Measurements from ENCODE around the gene FAM9C.

DNA sequence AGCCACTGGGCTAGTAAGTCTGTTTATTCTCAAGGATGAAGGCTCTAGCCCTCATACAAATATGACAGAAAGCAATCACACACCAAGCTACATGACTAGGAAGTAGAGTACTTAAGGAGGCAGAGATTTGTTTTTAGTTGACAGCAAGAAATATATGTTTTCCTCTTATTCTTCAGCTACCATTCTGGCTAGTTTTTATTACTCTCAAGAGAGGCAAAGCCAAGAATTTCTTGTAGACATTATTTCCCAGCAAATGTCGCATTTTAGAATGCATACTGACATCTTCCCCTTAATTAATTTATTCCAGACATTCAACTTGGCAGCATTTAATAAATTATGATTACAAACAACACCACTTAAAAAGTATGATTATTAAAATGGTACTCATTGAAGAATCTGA is 23.4 kb upstream of the FAM9C start:
- no peak for TF ChIP-seq POLR2AphosphoS5 (IDR thresholded peaks at IDR 0.05)
- TF ChIP-seq, protein P1, sequence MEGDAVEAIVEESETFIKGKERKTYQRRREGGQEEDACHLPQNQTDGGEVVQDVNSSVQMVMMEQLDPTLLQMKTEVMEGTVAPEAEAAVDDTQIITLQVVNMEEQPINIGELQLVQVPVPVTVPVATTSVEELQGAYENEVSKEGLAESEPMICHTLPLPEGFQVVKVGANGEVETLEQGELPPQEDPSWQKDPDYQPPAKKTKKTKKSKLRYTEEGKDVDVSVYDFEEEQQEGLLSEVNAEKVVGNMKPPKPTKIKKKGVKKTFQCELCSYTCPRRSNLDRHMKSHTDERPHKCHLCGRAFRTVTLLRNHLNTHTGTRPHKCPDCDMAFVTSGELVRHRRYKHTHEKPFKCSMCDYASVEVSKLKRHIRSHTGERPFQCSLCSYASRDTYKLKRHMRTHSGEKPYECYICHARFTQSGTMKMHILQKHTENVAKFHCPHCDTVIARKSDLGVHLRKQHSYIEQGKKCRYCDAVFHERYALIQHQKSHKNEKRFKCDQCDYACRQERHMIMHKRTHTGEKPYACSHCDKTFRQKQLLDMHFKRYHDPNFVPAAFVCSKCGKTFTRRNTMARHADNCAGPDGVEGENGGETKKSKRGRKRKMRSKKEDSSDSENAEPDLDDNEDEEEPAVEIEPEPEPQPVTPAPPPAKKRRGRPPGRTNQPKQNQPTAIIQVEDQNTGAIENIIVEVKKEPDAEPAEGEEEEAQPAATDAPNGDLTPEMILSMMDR (IDR thresholded peaks at IDR 0.05) = no peak
- no peak for TF ChIP-seq POLR2A (IDR thresholded peaks at IDR 0.05; ENCODE audit: low read depth)

All from esophagus muscularis mucosa (tissue), 3 donors.